Measurements from ENCODE around the gene DIAPH2.

The DIAPH2 gene

GRCh38 chrX:97517763-97518162 lies 833.1 kb downstream of the DIAPH2 start:
- DNase-seq, result no peak

- DNase-seq, result no peak
These were observed 837.7 kb downstream of the DIAPH2 start for GRCh38 chrX:97522307-97522706.

- DNase-seq, result no peak
These were observed 839.7 kb downstream of the DIAPH2 start for GRCh38 chrX:97524340-97524739.

- no peak for DNase-seq
These were observed 840.4 kb downstream of the DIAPH2 start for GRCh38 chrX:97524997-97525396.

- DNase-seq, result no peak
These were observed 841.3 kb downstream of the DIAPH2 start for GRCh38 chrX:97525981-97526380.

- no peak for DNase-seq
These were observed 843.1 kb downstream of the DIAPH2 start for GRCh38 chrX:97527725-97528124.

GRCh38 chrX:97529536-97530200 lies 845.0 kb downstream of the DIAPH2 start:
- no peak for DNase-seq

- DNase-seq, result no peak
These were observed 847.2 kb downstream of the DIAPH2 start for GRCh38 chrX:97531825-97532224.

- DNase-seq, result no peak
These were observed 854.1 kb downstream of the DIAPH2 start for GRCh38 chrX:97538745-97539144.

- no peak for DNase-seq
These were observed 855.4 kb downstream of the DIAPH2 start for GRCh38 chrX:97539970-97540519.

GRCh38 chrX:97547877-97548578 lies 863.4 kb downstream of the DIAPH2 start:
- DNase-seq, result no peak

- no peak for DNase-seq
These were observed 867.2 kb downstream of the DIAPH2 start for GRCh38 chrX:97551821-97552220.

- no peak for DNase-seq
These were observed 869.2 kb downstream of the DIAPH2 start for GRCh38 chrX:97553833-97554232.

GRCh38 chrX:97556359-97556758 lies 871.7 kb downstream of the DIAPH2 start:
- DNase-seq, result no peak

GRCh38 chrX:97563531-97564133 lies 879.0 kb downstream of the DIAPH2 start:
- DNase-seq, result peak; percentile 2

GRCh38 chrX:97564496-97564895 lies 879.9 kb downstream of the DIAPH2 start:
- DNase-seq, result no peak

- DNase-seq, result no peak
These were observed 902.5 kb downstream of the DIAPH2 start for GRCh38 chrX:97587171-97587570.

- no peak for DNase-seq
These were observed 910.1 kb downstream of the DIAPH2 start for GRCh38 chrX:97594646-97595224.

GRCh38 chrX:97597954-97598353 lies 913.3 kb downstream of the DIAPH2 start:
- no peak for DNase-seq

- DNase-seq, result no peak
These were observed 918.0 kb downstream of the DIAPH2 start for GRCh38 chrX:97602465-97603258.

- DNase-seq, result no peak
These were observed 920.6 kb downstream of the DIAPH2 start for GRCh38 chrX:97605271-97605670.

- no peak for DNase-seq
These were observed 924.7 kb downstream of the DIAPH2 start for GRCh38 chrX:97609357-97609756.

- DNase-seq, result no peak
These were observed 925.3 kb downstream of the DIAPH2 start for GRCh38 chrX:97609938-97610337.
